Coronary artery (tissue), 2 donors: ENCODE data around the gene OSR1.

Source experiments
- DNase-seq: peaks from one replicate; pipeline ENCODE4 v3.0.0-alpha.2; 2017; ENCODE audit warnings: low spot score
- H3K27ac ChIP-seq, 2 donors: fragments of 200-600 bp; sonication (generic); one replicate each; pipeline ENCODE4 v1.5.1; 2016 to 2019
- H3K4me3 ChIP-seq: fragments of 200-600 bp; sonication (generic); 2 replicates; pipeline ENCODE4 v1.5.1; 2016; ENCODE audit warnings: mild to moderate bottlenecking, moderate library complexity
- CTCF ChIP-seq: fragments of 200-600 bp; sonication (generic); IDR thresholded peaks from one replicate; pipeline ENCODE4 v1.5.1; 2019; ENCODE audit warnings: antibody characterized with exemption

Gene OSR1

GRCh38 chr2:19359456-19359855 lies 1.0 kb upstream of the OSR1 start:
- no peak for TF ChIP-seq CTCF
- no peak for DNase-seq
- Histone ChIP-seq H3K27ac (peak overlapping the region; percentile 89 to 93), H3K4me3 (peak overlapping the region; percentile 80)

GRCh38 chr2:19359021-19359357 lies 566 bp upstream of the OSR1 start:
- DNase-seq, result no peak
- Histone ChIP-seq H3K4me3 (peak overlapping the region; percentile 80), H3K27ac (peak overlapping the region; percentile 89 to 93)
- TF ChIP-seq CTCF, result no peak

GRCh38 chr2:19357402-19358241 lies 801 bp downstream of the OSR1 start:
- Histone ChIP-seq H3K27ac (peak overlapping the region; percentile 89 to 93), H3K4me3 (peak overlapping the region; percentile 80)
- DNase-seq, result no peak
- no peak for TF ChIP-seq CTCF

GRCh38 chr2:19356545-19357401 lies 1.6 kb downstream of the OSR1 start:
- DNase-seq, result no peak

GRCh38 chr2:19355931-19356544 lies 2.4 kb downstream of the OSR1 start:
- H3K4me3 ChIP-seq, result peak overlapping the region; percentile 80
- no peak for DNase-seq
- peak overlapping the region; percentile 89 to 93 for H3K27ac ChIP-seq
- no peak for TF ChIP-seq CTCF

More at GRCh38 chr2:19356545-19357401, 1.6 kb downstream of the OSR1 start:
- Histone ChIP-seq H3K27ac (peak overlapping the region; percentile 89 to 93), H3K4me3 (peak overlapping the region; percentile 80)
- TF ChIP-seq CTCF, result no peak

GRCh38 chr2:19355416-19355821 lies 3.0 kb downstream of the OSR1 start:
- TF ChIP-seq CTCF, result no peak
- peak overlapping the region; percentile 89 to 93 for H3K27ac ChIP-seq
- H3K4me3 ChIP-seq, result peak overlapping the region; percentile 80
- DNase-seq, result no peak
